Brain microvascular endothelial cell (primary cell): ENCODE data around the gene ADAM29.

Experiments used
- DNase-seq: peaks from one replicate; pipeline ENCODE4 v3.0.0-alpha.2; 2020
- H3K27ac ChIP-seq: fragments of 250-450 bp; sonication (Bioruptor Pico); 2 replicates; pipeline ENCODE4 v1.5.1; 2020; ENCODE audit warnings: mild to moderate bottlenecking, moderate library complexity
- H3K27me3 ChIP-seq: fragments of 250-450 bp; sonication (Bioruptor Pico); replicated peaks from 2 replicates; pipeline ENCODE4 v1.5.1; 2020; ENCODE audit warnings: mild to moderate bottlenecking
- H3K36me3 ChIP-seq: fragments of 250-450 bp; sonication (Bioruptor Pico); replicated peaks from 2 replicates; pipeline ENCODE4 v1.5.1; 2020; ENCODE audit warnings: mild to moderate bottlenecking
- H3K4me3 ChIP-seq: 2 replicates; pipeline ENCODE4 v1.5.1; 2011; ENCODE audit warnings: low read depth, mild to moderate bottlenecking, control low read depth, low read length, moderate library complexity
- in situ Hi-C: cut with HindIII; loops from 2 replicates; pipeline ENCODE4 v1.10.0; 2017; ENCODE audit warnings: low sequenced_read_pairs, low pct_ligation_motif_present
- TF ChIP-seq, protein P1 (sequence below): IDR thresholded peaks from 2 replicates; pipeline ENCODE4 v1.5.1; 2011; ENCODE audit warnings: low read depth, mild to moderate bottlenecking, moderate library complexity, low read length, control low read depth, inconsistent platforms; ENCODE audit errors: missing control alignments

Gene ADAM29

DNA sequence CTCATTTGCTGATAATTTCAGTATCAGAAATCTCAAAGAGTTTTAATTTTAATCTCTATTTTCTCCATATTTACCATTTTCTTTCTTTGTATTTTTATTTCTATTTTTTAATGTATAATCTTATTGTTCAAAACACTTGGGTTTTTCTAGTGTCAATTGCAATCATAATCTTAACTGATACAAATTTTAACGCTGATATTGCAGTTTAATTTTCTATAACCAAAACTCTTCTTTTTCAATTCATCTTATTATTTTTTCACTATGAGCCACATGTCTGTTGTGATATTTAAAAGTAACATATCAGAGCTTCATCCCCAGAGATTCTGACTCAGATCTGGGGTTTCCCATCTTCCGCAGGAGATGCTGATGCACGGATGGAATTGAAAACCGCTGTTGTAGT, 16.2 kb downstream of the ADAM29 start:
- no peak for DNase-seq
- TF ChIP-seq, protein P1, sequence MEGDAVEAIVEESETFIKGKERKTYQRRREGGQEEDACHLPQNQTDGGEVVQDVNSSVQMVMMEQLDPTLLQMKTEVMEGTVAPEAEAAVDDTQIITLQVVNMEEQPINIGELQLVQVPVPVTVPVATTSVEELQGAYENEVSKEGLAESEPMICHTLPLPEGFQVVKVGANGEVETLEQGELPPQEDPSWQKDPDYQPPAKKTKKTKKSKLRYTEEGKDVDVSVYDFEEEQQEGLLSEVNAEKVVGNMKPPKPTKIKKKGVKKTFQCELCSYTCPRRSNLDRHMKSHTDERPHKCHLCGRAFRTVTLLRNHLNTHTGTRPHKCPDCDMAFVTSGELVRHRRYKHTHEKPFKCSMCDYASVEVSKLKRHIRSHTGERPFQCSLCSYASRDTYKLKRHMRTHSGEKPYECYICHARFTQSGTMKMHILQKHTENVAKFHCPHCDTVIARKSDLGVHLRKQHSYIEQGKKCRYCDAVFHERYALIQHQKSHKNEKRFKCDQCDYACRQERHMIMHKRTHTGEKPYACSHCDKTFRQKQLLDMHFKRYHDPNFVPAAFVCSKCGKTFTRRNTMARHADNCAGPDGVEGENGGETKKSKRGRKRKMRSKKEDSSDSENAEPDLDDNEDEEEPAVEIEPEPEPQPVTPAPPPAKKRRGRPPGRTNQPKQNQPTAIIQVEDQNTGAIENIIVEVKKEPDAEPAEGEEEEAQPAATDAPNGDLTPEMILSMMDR: no peak
- H3K4me3 ChIP-seq: no peak overlapping the region
- H3K36me3 ChIP-seq: no peaks in the 10 kb centered on the region
- H3K27me3 ChIP-seq: no peaks in the 10 kb centered on the region
- in situ Hi-C loops: no loop called here
- H3K27ac ChIP-seq: no peak overlapping the region

DNA sequence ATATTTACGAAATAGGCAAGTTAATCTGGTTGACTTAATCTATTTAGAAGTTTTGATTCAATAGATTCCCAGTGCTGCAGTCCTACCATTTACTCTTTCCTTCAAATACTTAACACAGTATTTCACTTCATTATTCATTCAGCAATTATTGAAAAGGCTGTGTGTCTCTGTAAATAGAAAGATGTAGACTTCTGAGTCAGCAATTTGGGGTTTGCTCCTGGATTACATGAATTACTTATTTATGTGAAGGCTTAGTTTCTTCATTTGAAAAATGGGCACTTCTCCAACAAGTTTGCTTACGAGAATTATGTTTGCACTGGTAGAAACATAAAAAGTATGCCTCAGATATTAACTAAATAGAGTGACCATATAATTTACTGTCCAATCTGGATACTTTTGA, 17.4 kb downstream of the ADAM29 start:
- Histone ChIP-seq H3K4me3 (no peak overlapping the region), H3K27ac (no peak overlapping the region), H3K36me3 (no peaks in the 10 kb centered on the region), H3K27me3 (no peaks in the 10 kb centered on the region)
- DNase-seq: no peak
- in situ Hi-C loops: no loop called here
- TF ChIP-seq, protein P1: no peak

DNA sequence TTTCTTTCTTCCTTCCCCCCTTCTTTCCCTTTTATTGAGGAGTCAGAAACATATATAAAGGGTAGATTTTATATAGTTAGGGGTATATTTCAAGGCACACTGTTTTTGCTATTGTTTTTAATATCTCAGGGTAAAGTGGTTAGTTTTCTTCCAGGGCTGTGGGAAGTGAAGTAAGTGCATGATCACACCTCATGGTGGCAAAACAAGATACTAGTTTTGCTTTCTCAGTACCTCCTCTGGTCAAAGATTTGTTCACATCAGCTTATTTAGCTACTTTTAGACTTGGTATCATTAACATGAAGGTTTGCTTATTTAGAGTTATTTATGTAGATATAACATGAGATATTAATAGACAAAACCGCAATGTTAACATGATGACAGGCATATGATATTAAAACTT, 21.8 kb downstream of the ADAM29 start:
- no peak for DNase-seq

DNA sequence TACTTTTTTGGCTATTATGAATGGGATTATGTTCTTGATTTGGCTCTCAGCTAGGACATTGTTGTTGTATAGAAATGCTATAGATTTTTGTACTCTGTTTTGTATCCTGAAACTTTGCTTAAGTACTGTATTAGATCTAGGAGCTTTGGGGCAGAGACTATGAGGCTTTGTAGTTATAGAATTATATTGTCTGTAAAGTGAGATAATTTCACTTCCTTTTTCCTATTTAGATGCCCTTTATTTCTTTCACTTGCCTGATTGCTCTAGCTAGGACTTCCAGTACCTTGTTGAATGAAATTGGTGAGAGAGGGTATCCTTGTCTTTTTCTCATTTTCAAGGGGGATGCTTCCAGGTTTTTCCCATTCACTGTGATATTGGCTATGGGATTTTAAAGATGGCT, 28.1 kb downstream of the ADAM29 start:
- in situ Hi-C loops: no loop called here
- Histone ChIP-seq H3K36me3 (no peaks in the 10 kb centered on the region), H3K4me3 (no peak overlapping the region), H3K27ac (no peak overlapping the region), H3K27me3 (no peaks in the 10 kb centered on the region)
- TF ChIP-seq, protein P1: no peak
- no peak for DNase-seq

More for the DNA sequence above, 21.8 kb downstream of the ADAM29 start:
- Histone ChIP-seq H3K27me3 (no peaks in the 10 kb centered on the region), H3K4me3 (no peak overlapping the region), H3K36me3 (no peaks in the 10 kb centered on the region), H3K27ac (no peak overlapping the region)
- in situ Hi-C loops: no loop called here
- TF ChIP-seq, protein P1: no peak

DNA sequence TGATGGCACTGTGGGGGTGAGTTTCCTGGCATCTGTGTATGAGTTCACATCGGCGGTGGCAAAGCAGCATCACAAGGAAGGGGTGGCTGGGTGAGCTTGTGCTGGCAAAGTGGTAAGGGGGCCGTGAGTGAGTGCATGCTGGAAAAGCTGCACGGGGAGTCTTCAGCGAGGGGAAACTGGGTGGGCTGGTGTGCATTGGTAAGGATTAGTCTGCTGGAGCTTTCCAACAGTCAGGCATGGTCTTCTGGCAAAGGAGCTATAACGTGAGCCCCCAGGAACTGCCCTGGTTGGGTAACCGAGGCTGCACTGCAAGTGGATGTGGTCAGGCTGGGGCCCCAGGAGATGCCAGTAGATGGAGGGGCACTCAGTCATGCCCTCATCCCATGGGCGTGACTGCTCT, 30.7 kb downstream of the ADAM29 start:
- in situ Hi-C loops: no loop called here
- DNase-seq: no peak

DNA sequence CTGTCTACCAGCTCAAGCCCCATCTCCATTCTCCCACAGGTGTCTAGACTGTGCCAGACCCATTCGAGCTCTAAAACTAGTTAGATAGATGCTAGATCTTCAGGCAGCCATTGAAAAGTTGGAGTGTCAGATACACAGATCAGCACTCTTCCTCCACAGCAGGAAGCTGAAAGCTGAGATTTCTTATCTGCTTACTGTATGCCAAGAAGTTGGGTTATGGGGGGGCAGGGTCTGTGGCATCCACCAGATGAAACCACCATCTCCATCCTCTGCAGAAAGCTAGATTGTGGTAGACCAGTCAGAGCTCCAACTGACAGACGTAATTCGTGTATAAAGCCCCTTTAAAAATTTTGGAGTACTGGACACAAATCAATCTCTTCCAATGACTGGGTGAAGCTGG, 54.8 kb downstream of the ADAM29 start:
- in situ Hi-C loops: no loop called here
- no peak overlapping the region for H3K27ac ChIP-seq

More for the DNA sequence above, 30.7 kb downstream of the ADAM29 start:
- Histone ChIP-seq H3K36me3 (no peaks in the 10 kb centered on the region), H3K27ac (no peak overlapping the region), H3K4me3 (no peak overlapping the region), H3K27me3 (no peaks in the 10 kb centered on the region)
- TF ChIP-seq, protein P1: no peak

More for the DNA sequence above, 54.8 kb downstream of the ADAM29 start:
- Histone ChIP-seq H3K4me3 (no peak overlapping the region), H3K27me3 (no peaks in the 10 kb centered on the region), H3K36me3 (no peaks in the 10 kb centered on the region)
- DNase-seq: no peak
- TF ChIP-seq, protein P1: no peak
